ENCODE results near the gene TDRD3.

The TDRD3 gene

DNA sequence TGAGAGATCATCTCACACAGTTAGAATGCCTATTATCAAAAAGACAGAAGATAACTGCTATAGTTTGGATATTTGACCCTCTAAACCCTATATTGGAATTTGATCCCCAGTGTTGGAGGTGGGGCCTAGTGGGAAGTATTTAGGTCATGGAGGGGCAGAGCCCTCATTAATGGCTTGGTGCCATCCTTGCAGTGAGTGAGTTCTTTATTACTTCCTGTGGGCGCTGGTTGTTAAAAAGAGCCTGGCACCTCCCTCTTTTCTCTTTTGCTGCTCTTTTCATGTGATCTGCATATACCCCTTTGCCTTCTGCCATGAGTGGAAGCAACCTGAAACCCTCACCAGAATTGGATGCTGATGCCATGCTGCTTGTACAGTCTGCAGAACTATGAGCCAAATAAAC, 66.8 kb downstream of the TDRD3 start:
- DNase-seq: no peak

DNA sequence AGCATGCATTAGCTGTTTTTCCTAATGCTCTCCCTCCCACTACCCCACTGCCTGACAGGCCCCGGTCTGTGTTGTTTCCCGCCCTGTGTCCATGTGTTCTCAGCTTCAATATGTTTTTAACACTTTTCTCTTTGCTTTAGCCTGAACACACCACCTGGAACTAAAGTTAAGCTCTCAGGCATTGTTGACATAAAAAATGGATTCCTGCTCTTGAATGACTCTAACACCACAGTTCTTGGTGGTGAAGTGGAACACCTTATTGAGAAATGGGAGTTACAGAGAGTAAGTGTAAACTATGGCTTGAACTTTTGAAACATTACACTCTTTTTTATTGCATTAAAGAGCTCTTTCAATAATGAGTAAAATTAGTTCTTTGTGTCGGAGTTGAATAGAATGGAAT, 70.1 kb downstream of the TDRD3 start:
- DNase-seq: no peak

DNA sequence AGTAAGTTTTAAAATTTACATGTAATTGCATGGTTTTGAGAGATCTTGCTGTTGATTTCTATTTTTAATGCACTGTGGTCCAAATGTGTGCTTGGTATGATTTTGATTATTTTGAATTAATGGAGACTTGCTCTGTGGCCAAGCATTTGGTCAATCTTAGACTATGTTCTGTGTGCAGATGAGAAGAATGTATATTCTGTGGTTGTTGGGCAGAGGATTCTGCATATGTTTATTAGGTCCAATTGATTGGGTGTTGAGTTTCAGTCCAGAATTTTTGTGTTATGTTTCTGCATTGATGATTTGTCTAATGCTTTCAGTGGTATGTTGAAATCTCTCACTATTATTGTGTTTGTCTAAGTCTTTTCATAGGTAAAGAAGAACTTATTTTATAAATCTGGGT, 82.3 kb downstream of the TDRD3 start:
- no peak for DNase-seq

DNA sequence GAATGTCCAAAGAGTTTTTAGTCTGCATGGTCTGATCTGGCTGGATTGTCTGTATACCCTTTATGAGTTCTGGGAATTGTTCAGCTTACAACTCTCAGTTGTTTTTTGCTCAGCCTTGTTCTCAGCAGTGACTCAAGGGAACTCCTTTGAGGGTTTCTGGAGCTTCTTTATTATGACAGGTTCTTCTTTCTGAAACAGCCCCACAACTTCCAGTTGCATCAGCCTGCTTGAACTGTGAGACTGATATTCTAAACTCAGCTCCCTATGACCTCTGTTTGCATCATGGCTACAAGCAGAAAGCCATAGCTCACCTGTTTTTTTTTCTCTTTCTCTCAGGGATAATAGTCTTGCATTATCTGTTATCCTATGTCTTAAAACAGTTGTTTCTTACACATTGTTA, 85.0 kb downstream of the TDRD3 start:
- no peak for DNase-seq

DNA sequence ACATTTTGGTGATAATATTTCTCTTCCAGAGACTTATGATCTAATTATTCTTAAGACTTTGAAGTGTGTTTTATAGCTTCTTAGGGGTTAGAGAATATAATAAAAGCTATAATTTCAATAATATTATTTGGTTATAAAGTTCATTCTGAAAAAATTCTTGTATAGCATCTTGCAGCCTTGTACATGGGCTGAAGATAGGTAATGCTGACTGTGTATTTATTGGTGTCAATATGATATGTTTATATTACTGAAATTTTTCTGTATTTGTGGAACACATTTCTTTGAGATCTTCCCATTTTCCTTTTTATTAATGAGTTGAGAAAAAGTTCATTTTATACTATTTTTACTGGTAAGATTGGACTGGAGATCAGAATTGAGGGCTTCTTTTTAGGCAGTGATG, 87.8 kb downstream of the TDRD3 start:
- DNase-seq: no peak

DNA sequence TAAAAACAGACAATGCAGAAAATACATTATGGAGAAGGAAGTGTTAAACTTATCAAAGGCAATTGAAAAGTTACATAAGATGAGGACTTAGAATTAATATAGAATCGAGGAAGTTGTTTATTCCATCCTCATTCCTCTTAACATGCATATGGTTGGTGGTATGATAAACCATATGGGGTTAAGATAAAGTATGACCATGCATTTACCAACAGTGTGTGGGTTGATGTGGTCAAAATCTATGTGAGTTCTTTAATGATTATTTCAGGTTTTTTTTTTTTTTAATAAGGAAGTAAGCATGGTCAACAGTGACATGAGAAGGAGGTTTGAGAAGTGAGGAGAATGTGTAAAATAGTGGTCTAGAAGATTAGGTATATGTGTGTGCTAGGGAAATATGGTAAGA, 94.5 kb downstream of the TDRD3 start:
- DNase-seq: no peak

DNA sequence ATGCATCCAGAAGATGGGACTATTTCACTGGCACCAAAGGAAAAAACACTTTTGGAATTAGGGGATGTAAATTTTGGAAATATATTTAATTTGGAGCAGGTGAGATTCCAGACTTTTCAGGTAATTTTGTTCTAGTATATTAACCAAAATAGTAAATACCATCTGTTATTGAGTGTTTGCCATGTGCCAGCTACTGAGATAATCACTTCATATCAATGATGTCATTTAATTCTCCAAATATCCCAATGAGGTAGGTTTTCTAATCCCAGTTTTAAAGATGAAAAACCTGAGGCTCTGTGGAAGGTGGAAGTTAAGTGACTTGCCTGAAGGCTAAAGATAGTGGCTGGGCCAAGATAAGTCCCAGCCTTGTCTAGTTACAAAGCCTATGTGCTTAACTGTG, 95.2 kb downstream of the TDRD3 start:
- DNase-seq: no peak

DNA sequence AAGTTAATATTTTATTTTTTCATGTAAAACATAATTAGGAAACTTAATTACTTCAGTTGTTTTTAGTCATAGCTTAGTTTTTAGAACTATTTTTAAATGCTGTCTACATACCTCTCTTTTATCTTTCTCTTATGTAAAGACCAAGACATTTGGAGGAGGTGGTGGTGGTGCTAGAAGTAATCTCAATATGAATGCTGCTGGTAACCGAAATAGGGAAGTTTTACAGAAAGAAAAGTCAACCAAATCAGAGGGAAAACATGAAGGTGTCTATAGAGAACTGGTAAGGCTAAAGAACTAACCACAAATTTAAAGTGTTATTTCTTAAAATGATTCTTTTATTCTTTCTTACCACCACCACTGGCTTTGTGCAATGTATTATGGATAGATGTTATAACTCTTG, 97.3 kb downstream of the TDRD3 start:
- no peak for DNase-seq

DNA sequence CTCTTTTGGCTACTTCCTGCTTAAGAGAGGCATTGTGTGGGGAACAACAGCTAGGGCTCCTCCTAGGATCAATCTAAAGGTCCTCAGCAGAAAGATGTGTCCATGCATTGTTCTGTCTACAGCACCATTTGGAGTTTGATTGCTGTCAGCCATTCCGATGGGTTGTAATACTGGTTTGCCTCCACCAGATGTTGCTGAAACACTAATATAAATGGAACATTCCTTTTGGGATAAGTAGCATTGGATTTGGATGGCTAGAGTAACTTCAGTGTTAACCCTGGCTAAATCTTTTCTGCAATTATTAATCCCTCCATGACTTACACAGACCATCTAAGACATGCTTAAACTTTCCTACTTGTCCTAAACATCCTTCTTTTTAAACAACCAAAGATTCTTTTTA, 104.2 kb downstream of the TDRD3 start:
- DNase-seq: no peak

DNA sequence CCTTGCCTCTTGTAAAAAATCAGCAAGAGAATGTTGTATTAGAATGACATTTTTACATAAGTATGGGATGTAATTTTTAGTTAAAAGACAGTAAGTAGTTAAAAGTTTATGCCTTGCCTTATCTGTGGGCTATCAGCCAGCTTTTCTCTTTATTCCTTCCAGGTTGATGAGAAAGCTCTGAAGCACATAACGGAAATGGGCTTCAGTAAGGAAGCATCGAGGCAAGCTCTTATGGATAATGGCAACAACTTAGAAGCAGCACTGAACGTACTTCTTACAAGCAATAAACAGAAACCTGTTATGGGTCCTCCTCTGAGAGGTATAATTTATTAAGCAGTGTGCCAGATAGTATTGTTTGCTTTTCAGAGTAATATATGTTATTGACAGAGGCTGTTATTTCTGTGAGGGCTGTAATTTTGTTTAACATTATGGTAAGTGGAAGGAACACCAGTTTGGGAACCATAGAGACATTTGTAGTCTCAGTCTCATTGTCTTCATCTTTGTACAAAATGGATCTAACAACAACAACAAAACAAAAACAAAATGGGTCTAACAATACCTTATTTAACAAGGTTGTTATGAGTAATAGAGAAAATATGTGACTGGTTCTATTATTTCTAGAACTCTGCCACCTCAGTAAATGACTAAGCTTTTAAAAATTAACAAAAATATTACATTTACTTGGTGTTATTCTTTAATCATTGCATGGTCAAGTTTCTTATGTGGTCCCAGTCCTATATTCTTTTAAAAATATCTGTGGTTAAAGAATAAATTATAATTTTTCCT, 112.8 kb downstream of the TDRD3 start:
- DNase-seq: peak in 1 of 2 experiments; percentile 29

DNA sequence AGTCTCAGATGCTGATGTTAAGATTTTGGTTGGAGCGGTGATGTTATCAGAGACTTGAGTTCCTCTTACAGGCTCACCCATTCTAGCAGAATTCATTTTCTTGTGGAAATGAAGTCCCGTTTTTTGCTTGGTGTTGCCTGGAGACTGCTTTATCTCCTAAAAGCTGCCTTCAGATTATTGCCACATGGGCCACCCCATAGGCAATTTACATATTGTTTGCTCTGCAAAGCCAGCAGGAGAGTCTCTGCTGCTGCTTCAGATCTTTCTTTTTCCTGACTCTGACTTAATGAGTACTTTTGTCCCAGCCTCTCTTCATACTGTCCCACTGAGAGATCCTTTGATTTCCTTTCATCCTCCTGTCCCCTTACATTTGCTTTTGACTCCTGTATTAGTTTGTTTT, 114.6 kb downstream of the TDRD3 start:
- no peak for DNase-seq

DNA sequence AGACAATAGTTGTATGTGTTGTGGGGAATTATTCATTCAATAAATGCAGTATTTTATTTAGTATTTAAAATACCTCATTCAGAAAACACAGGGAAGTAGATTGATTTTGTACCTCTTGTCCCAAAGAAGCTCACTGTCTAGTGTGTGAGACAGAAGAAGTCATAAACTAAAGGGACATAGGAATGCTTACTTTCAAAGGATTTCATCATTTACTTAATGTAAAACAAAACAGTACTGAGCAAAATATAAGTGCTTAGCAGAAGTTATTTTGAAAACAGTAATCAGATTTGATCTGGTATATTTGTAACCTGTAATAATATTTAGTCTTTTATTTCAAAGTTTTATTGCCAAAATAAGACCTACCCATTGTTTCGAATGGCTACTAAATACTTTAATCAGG, 117.9 kb downstream of the TDRD3 start:
- no peak for DNase-seq

DNA sequence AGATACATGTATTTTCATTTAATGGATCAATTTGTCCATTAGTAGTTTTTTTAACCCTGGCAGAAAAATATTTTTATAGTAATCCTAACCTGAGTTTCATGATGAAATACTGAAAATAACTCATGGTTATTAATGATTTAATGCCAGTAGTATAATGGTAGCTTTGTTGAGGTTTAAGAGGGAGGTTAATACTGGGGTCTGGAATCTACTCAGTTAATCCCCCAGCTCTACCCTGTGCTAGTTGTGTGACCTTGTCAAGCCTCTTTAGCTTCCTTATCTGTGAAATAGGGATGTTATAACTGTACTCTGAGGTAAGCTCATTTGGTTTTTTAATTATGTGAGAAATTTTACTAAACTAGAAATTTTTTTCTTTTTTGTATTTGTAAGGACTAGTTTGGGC, 122.5 kb downstream of the TDRD3 start:
- no peak for DNase-seq

DNA sequence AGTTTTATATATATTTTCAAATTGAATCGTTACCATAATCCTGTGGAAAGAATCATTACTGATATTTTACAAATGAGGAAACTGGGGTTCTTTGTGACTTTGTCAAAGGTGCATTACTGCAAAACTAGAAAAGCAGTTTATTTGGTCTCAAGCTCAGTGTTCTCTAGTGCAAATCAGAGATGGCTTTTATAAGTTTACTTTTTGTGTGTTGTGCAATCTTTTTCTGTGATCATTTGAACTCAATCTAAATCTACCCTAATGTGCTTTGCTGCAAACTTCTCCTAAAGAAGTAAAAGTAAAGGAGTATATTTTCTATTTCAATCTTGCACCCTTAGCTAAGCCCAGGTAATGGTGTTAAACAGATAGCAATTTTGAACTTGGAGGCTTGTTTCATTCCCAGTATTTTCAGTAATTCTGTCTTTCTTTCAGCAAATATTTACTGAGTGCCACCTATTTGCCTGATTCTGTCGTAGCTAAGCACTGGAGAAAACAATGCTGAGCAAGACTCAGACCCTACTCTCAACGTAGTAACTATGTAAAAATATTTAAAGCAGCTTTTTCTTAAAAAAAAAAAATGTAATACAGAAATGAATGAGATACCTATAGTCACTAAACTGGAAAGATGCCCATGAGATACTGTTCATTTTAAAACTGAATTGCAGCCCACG, 124.0 kb downstream of the TDRD3 start:
- no peak for DNase-seq

DNA sequence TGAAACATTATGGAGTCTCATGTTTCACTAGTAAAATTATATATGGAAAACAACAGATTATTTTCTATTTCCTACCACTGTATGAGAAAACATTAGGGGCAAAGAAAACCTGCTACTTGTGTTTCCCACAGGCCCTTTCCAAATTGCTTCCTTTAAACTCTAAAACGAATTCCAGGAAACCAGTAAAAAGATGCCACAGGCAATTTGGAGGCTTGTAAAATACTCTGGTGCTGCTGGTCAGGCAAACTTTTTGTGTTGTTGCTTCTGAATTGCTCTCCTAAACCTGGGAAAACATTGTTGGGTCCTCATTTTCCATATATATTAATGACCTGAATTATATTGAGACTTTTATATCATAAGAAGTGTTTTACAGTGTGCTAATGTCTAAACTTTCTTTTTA, 141.5 kb downstream of the TDRD3 start:
- no peak for DNase-seq

DNA sequence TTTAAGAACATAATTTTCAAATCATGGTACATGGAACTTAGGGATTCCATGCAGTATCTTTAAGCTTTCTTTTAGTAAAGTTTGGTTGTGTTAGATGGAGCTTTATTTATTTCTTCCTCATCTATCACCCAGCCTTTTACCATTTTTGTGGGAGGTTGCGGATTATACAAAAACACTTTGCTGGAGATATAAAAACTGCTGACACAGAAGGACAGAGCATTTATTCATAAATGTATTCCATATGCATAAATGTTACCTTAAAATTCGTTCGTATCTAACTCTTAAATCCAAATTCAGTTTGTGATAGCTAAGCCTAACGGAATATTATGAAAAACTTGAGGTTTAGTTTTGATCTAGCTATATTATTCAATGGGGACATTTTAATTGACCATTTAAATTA, 143.3 kb downstream of the TDRD3 start:
- DNase-seq: no peak

DNA sequence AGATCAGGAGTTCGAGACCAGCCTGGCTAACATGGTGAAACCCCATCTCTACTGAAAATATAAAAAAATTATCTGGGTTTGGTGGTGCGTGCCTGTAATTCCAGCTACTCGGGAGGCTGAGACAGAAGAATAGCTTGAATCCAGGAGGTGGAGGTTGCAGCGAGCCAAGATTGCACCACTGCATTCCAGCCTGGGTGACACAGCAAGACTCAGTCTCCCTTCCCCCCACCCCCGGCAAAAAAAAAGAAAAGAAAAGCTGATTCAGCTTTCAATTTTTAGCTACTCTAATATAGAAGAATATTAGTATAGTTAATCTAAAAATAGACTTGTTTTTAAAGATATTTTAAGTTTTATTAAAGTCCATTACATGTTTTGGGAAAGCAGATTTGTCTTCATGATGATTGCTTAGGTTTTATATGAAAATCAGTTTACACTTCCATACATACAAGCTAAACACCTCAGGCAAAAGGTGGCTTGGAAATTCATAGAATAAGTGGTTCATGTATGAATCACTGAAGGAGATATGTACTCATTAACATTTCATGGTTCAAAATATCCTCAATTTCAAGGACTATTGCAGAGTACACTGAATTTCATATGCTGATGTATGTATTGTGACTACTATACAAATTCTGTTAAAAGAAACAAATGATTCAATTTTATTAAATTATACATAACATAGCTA, 165.2 kb downstream of the TDRD3 start:
- no peak for DNase-seq

DNA sequence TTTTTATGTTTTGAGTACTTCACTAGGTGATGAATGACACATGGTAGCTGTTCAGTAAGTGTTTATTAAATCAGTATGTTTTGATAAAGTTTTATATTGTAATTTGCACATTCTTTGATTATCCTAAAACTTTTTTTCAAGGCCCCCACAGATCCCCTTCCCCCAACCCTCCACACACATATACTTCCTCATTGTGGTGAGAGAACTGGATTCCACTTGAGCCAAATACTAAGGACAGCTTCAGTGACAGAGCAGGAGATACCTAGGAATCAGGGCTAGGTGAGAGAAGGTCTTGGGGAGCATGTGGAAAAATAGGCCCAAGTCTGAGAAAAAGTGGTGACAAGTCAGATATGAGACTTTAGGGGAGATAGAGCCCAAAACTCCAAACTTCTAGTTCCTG, 174.6 kb downstream of the TDRD3 start:
- no peak for DNase-seq

DNA sequence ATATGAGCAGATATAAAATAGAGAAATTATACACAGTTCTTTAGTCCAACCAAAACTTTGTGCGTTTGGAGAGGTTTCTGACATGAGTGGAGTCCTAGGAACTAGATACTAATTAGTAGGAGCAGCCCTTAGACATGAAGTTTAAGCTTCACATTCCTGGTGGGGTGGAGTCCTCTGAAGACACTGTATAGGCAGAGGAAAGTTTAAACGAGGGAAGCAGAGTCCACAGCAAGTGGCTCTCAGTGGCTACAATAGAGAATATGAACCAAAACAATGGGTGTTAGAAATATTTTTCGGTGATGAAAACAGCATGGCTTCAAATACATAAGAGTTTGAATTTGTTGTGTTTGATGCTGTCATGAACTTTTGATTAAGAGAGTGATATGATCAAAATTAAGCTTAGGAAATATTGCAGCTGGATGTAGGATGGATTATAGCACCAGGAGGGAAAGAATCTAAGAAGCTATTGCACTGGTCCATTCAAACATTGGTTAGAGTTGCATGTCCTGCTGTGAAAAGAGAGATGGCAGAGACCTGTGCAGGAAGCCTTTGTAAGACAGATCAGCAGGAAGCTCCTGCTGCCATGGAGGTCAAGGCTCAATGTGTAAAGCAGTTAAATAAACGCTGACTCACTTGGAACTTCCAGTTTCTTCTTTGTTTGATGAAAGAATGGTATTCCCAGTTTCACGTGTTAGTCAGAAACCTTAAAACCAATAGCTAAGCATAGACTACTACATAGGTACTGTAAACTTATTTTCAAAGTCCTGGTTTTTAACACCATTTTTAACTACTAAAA, 175.2 kb downstream of the TDRD3 start:
- peak in 1 of 2 experiments; percentile 28 for DNase-seq

DNA sequence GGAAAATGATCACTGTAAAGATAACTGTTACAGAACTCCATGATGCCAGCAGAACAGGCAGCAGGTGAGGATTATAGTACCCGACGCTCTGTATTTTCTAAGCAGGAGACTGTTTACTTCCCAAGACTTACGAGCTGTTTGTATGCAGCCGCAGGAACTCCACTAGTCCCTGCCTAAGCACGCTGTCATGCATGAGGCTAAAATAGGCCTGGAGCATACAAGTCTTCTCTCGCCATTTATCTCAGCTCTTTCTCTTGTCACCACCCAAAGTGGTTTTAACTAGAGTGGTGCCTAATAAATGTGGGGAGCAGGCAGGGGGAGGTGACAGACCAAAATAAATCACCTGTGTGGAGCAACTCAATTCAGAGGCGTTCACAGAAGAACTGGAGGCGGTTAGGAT, 175.8 kb downstream of the TDRD3 start:
- DNase-seq: no peak

DNA sequence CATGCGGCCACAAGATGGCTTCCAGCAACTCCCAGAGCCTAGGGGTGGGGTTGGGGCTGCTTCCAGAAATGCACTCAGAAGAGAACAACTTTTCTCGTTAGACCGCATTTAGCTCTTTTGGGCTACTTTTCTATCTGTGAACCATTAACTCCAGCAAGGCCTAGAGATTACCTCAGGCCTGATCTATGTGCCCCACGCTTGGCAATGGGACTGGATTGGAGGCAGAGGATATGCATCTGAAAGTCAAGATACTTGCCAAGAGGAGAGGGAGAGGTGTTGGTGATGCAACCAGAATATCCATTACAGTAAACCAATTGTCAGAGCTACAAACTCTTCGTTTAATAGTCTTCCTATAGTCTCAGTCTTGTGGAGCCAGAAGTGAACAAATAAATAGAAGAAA, 177.7 kb downstream of the TDRD3 start:
- DNase-seq: no peak

DNA sequence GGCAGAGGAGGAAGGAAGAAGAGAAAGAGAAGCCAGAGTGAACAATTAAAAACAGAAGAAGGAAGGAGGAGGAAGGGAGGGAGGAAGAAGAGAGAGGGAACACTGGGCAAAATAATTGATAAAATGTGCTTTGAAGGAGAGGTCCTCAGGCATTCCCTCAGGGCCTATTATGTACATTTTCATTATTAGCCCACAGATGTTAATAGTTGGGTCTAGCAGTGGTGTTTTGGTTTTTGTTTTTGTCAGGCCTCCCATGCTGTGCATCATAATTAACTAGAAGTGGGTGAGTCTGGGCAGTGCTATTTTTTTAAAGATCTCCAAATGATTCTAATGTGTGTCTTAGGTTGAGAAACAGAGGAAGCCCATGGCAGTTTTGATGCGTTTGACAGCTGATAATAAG, 178.1 kb downstream of the TDRD3 start:
- DNase-seq: no peak

DNA sequence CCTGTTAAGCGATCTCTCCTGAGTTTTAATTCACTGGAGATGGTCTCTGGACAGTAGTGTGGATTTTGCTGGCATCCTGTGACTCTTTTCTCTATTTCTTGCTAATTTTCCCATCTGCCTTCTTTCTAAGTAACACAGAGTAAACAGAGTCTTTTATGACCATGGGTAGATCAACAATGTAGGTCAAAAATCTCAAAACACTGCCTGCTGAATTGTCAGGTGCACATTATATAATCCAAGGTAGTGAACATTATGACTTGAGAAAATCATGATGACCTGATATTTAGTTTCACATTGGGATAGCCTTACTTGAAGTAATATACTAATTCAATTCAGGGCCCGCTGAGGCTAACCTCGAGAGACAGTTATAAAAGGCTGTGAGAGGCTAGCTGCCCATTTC, 180.7 kb downstream of the TDRD3 start:
- no peak for DNase-seq
